HFF-Myc (cell line): ENCODE results near the gene TFE3.
"Not testable (repeated sequence)": the region's sequence is repeated elsewhere in the genome, so short reads cannot be mapped to it uniquely, and the experiment has no call there.

Source experiments
- DNase-seq: peaks from one replicate; pipeline ENCODE4 v3.0.0-alpha.2; 2011; ENCODE audit warnings: low read depth; ENCODE audit errors: extremely low read depth
- H3K4me3 ChIP-seq: replicated peaks from 2 replicates; pipeline ENCODE4 v1.5.1; 2011; ENCODE audit warnings: low read depth, mild to moderate bottlenecking, control low read depth, low read length
- TF ChIP-seq, protein P1 (sequence below): IDR thresholded peaks from 2 replicates; pipeline ENCODE4 v1.5.1; 2012; ENCODE audit warnings: mild to moderate bottlenecking, low read depth, low read length, control low read depth; ENCODE audit errors: missing control alignments

TFE3 gene

DNA sequence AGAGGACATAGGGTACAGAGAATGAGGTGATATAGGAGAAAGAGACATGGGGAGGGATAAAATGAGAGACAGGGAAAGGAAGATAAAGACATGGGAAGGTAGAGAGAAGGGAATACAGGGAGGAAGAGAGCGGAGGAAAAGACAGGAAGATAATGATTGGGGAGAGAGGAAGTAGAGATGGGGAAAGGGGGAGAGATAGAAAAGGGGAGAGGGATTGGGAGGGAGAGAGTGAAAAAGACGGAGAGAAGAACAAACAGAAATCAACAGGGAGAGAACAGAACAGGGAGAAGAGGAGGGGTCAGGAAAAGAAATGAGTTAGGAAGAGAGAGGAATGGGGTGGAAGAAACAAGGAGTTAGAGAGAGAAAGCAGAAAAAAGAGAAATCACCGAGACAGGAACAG, 45.7 kb downstream of the TFE3 start:
- TF ChIP-seq, protein P1, sequence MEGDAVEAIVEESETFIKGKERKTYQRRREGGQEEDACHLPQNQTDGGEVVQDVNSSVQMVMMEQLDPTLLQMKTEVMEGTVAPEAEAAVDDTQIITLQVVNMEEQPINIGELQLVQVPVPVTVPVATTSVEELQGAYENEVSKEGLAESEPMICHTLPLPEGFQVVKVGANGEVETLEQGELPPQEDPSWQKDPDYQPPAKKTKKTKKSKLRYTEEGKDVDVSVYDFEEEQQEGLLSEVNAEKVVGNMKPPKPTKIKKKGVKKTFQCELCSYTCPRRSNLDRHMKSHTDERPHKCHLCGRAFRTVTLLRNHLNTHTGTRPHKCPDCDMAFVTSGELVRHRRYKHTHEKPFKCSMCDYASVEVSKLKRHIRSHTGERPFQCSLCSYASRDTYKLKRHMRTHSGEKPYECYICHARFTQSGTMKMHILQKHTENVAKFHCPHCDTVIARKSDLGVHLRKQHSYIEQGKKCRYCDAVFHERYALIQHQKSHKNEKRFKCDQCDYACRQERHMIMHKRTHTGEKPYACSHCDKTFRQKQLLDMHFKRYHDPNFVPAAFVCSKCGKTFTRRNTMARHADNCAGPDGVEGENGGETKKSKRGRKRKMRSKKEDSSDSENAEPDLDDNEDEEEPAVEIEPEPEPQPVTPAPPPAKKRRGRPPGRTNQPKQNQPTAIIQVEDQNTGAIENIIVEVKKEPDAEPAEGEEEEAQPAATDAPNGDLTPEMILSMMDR: no peak
- no peak overlapping the region for H3K4me3 ChIP-seq
- no peak for DNase-seq

DNA sequence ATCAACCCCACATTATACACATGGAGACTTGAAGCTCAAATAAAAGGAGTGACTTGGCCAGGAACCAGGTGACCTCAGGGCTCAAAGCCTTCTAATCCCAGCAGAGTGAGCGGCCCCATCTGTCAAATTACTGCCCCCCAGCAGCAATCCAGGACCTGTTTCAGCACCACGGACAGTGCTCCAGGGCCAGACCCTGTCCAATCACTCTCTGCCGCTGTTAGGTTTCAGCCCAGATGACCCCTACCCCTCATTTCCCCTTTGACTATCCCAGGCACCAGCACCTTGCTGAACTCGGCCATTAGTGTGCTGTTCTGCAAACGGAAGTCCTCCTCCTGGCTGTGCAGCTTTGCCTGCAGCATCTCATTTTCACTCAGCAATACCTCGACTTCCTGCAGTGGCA, 46.2 kb downstream of the TFE3 start:
- H3K4me3 ChIP-seq: no peak overlapping the region
- TF ChIP-seq, protein P1: no peak
- DNase-seq: no peak

DNA sequence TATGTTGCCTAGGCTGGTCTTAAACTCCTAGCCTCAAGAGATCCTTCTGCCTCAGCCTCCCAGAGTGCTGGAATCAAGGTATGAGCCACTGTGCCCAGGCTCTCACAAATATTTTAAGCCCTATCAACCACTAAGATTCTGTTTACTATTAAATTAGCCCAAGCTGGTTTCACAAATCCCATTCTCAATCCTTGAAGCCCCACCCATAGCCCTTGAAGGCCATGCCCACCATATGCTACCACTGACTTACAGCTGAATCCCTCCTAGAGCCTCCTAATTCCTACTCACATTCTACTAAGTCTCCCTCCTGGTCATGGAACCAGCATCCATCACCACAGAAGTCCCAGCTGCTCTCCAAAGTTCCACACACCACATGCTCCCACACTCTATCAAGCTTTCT, 50.8 kb downstream of the TFE3 start:
- DNase-seq: no peak
- TF ChIP-seq, protein P1: no peak
- H3K4me3 ChIP-seq: no peak overlapping the region

DNA sequence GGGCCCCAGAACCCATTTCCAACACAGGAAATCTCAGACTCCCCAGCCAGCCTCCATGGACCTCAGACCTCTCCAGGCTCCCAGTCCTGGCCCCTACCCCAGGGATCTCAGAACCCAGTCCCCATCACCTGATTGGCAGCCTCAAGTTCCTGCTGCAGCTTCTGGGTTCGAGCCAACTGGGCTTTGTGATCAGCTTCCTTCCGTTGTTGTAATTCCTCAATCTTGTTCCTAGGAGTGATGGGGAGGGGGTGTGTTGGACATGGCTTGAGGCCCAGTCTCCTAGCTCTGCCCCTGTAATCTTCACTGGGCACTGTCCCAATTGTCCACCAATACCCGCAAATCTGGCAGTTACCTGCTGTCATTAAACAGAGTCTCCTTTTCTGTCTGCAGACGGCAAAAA, 53.7 kb downstream of the TFE3 start:
- H3K4me3 ChIP-seq: no peak overlapping the region
- TF ChIP-seq, protein P1: no peak
- no peak for DNase-seq

DNA sequence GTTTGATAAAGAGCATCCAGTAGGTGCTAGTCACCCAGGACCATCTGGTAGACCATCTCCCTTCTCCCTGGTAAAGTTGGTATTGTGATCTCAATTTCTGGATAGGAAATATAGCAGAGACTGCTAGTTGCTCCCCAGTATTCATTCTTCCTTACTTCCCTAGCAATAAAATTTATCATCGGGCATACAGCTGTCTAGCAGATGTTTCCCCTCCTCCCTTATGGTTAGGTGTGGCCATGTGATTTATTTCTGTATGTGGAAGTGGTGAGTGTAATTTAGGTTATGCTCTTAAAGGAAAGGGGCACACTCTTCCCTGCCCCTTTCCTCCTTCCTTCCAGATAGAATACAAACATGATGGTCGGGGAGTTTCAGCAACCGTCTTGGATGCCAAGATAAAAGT, 59.3 kb downstream of the TFE3 start:
- TF ChIP-seq, protein P1: no peak
- DNase-seq: no peak
- H3K4me3 ChIP-seq: no peak overlapping the region

DNA sequence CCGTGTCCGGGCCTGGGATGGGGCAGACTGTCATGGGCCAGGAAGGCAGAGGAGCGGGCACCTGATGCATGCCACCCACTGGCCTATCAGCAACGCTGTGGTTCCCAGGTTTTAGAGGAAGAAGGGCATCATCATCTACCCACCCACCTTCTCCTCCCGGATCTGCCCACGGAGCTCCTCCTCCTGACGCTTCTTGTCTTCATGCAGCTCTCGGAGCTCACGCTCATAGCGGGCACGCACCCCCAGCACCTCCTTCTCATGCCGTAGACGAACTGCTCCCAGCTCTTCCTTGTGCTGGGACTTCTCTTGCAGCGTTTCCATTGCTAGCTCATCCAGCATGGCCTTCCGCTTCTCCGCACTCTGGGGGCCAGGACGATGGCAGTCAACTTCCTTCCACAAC, 60.1 kb downstream of the TFE3 start:
- TF ChIP-seq, protein P1: no peak
- H3K4me3 ChIP-seq: no peak overlapping the region
- DNase-seq: no peak

DNA sequence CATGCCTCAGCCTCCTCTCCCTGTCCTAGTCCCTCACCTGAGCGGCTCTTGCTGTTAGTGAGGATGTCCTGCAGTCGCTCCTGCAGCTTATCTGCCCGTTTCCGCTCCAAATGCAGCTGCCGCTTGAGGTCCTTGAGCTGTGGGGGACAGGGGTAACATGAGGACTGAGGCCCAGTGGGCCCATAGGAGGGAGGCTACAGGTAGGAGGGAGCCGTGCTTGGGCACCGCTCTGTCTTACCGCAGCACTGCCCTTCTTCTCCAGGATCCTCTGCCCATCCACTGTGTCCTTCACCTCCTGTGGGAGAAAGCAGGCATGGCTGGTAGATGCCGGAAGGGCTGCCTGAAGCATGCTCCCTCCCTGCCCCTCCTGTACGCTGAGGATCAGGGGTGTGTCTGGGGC, 62.0 kb downstream of the TFE3 start:
- DNase-seq: no peak
- no peak overlapping the region for H3K4me3 ChIP-seq
- TF ChIP-seq, protein P1: no peak

DNA sequence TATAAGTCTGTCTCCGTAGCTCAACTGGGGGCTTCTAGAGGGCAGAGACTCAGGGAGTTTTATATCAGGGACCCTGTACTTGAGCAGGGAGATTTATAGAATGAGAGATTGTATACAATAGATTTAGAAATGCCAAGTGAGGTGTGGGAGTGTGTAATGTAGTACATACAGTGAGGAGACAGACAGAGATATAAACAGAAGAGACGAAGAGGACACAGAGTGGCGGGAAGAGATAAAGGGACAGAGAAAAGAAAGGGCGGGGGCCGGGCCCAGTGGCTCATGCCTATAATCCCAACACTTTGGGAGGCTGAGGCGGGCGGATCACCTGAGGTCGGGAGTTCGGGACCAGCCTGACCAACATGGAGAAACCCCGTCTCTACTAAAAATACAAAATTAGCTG, 62.8 kb downstream of the TFE3 start:
- not testable (repeated sequence) for DNase-seq, H3K4me3 ChIP-seq
